Gastrocnemius medialis (tissue), 4 donors: ENCODE data around the gene SOX15. TPM values are rescaled to one million over a fixed set of nuclear protein-coding genes. Genes with fewer than 3 reads are reported as not detected.
"Not testable (repeated sequence)": the region's sequence is repeated elsewhere in the genome, so short reads cannot be mapped to it uniquely, and the experiment has no call there.

Experiments
- ATAC-seq, 2 donors: fragments of 150-250 bp; one replicate each; pipeline ENCODE4 v1.9.1; 2016
- DNase-seq, 2 donors: peaks; one replicate each; pipeline ENCODE4 v3.0.0-alpha.2; 2019
- H3K27ac ChIP-seq, 4 donors: fragments of 200-600 bp; sonication (generic); 1 replicate in 1 of 4; 2 replicates in 3 of 4; pipeline ENCODE4 v1.5.1; 2016 to 2018; ENCODE audit warnings: mild to moderate bottlenecking in 2 of 4, moderate library complexity in 1 of 4
- H3K27me3 ChIP-seq, 3 donors: fragments of 200-600 bp; sonication (generic) in 2 of 3; 1 replicate in 1 of 3; 2 replicates in 2 of 3; pipeline versions ENCODE4 v1.5.1 to v1.6.0; 2016 to 2019; ENCODE audit warnings: mild to moderate bottlenecking in 1 of 3, moderate library complexity in 1 of 3
- H3K36me3 ChIP-seq, 2 donors: fragments of 200-600 bp; sonication (generic) in 1 of 2; one replicate each; pipeline ENCODE4 v1.5.1; 2017 to 2018
- H3K4me1 ChIP-seq, 2 donors: fragments of 200-600 bp; sonication (generic) in 1 of 2; one replicate each; pipeline ENCODE4 v1.5.1; 2016 to 2017; ENCODE audit warnings: mild to moderate bottlenecking in 2 of 2
- H3K4me3 ChIP-seq, 4 donors: fragments of 200-600 bp; sonication (generic) in 3 of 4; 1 replicate in 1 of 4; 2 replicates in 3 of 4; pipeline ENCODE4 v1.5.1; 2016 to 2019; ENCODE audit warnings: mild to moderate bottlenecking in 2 of 4
- H3K9me3 ChIP-seq, 3 donors: fragments of 200-600 bp; sonication (generic) in 2 of 3; 1 replicate in 1 of 3; 2 replicates in 2 of 3; pipeline ENCODE4 v1.5.1; 2016 to 2019
- POLR2A ChIP-seq, 2 donors: fragments of 450-650 bp; IDR thresholded peaks; one replicate each; pipeline ENCODE4 v1.6.1; 2017; ENCODE audit warnings: antibody characterized with exemption in 2 of 2, mild to moderate bottlenecking in 2 of 2, moderate library complexity in 2 of 2
- in situ Hi-C, 4 donors: fragments of 200-750 bp; cut with MboI; loops; one replicate each; pipeline versions ENCODE4 v1.15.0 to v1.8.0; 2017; ENCODE audit warnings: low sequenced_read_pairs in 4 of 4
- intact Hi-C: fragments of 100-400 bp; cut with DNase I; formaldehyde crosslinking; loops from one replicate; pipeline ENCODE4 v1.15.1; 2023; ENCODE audit warnings: low total_unique reads
- total RNA-seq, 4 donors: library from RNA; depleted of rRNA; stranded (reverse); fragments of >200 nt; gene quantifications; one replicate each; pipeline versions ENCODE4 v1.1.0 to v1.2.3, GENCODE V29; 2016
- TF ChIP-seq, protein P1 (sequence below), 5 experiments: fragments of 450-650 bp in 3 of 5; fragments of 200-600 bp in 2 of 5; sonication (generic) in 2 of 5; IDR thresholded peaks in 4 of 5; conservative IDR thresholded peaks in 1 of 5; 1 replicate in 4 of 5; 2 replicates in 1 of 5; pipeline ENCODE4 v1.5.1; 2016 to 2019; ENCODE audit warnings: antibody characterized with exemption in 5 of 5, mild to moderate bottlenecking in 3 of 5, moderate library complexity in 3 of 5

The SOX15 gene
- total RNA-seq, 4 donors from 2014 or later: 0.66 to 1.3 (median 1.1) TPM; not detected in 1

DNA sequence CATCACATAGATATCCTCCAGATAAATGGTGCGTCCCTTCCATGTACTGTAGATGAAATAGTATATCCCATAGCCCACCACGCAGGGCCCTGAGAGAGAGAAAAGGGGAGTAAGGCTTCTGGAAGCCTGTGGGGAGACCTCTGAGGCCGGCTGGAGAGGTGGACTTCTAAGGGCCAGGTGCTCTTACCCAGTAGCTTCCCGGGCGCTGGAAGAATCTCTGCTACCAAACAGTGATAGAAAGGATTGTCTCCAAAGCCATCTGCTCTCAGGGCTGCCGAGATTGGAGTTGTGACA, 37.0 kb upstream of the SOX15 start:
- DNase-seq (no peak), ATAC-seq (no peak)
- H3K9me3 ChIP-seq: no peaks in the 10 kb centered on the region
- TF ChIP-seq POLR2A (IDR thresholded peaks at IDR 0.05): no peak
- TF ChIP-seq, protein P1, sequence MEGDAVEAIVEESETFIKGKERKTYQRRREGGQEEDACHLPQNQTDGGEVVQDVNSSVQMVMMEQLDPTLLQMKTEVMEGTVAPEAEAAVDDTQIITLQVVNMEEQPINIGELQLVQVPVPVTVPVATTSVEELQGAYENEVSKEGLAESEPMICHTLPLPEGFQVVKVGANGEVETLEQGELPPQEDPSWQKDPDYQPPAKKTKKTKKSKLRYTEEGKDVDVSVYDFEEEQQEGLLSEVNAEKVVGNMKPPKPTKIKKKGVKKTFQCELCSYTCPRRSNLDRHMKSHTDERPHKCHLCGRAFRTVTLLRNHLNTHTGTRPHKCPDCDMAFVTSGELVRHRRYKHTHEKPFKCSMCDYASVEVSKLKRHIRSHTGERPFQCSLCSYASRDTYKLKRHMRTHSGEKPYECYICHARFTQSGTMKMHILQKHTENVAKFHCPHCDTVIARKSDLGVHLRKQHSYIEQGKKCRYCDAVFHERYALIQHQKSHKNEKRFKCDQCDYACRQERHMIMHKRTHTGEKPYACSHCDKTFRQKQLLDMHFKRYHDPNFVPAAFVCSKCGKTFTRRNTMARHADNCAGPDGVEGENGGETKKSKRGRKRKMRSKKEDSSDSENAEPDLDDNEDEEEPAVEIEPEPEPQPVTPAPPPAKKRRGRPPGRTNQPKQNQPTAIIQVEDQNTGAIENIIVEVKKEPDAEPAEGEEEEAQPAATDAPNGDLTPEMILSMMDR (IDR thresholded peaks at IDR 0.05 in 4 of 5, conservative IDR thresholded peaks at IDR 0.05 in 1 of 5): no peak
- H3K36me3 ChIP-seq: peaks cover 0 to 9% of the 10 kb centered on the region in 2 donors
- H3K4me1 ChIP-seq: peaks cover 8% of the 10 kb centered on the region in 2 donors
- H3K27me3 ChIP-seq: no peaks in the 10 kb centered on the region
- in situ Hi-C loops: loop anchor here in 3 of 4 donors (5.0 kb wide), 2 partner anchors 55 to 60 kb away; partner anchors contain the start of genes TP53 (in 2 of the 3) and WRAP53 (in 2 of the 3)
- peak overlapping the region; percentile 74 to 90 (median 80) for H3K4me3 ChIP-seq
- intact Hi-C loops: loop anchor here (1.0 to 5.0 kb wide), 3 partner anchors 12 to 205 kb away; partner anchors contain the start of genes KDM6B and WRAP53
- H3K27ac ChIP-seq: peak overlapping the region; percentile 93 to 99 (median 96)

DNA sequence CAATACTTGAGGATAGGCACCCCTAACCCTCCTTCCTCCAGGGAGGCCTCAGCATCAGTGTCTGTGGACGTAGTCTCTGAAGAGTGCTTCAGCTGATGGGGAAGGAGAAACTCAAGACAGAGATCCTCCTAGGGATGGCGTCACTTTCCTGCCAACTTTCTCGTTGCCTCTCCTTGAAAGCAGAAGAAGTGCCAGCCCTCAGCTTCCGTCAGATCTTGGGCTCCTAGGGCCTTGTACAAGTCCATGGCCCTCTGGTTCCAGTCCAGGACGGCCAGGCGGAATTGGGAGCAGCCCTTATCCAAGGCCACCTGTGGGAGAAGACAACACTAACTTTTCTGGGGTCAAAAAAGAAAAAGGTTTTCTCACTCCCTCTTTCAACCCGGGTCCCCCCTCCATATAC, 36.4 kb upstream of the SOX15 start:
- no peaks in the 10 kb centered on the region for H3K27me3 ChIP-seq
- peaks cover 8% of the 10 kb centered on the region in 2 donors for H3K4me1 ChIP-seq
- intact Hi-C loops: loop anchor here (5.0 kb wide), 1 partner anchor 206 kb away; the partner anchor contains the start of gene KDM6B
- H3K4me3 ChIP-seq: peak overlapping the region in 3 of 4 donors; percentile 74 to 90 (median 83)
- TF ChIP-seq POLR2A (IDR thresholded peaks at IDR 0.05): no peak
- TF ChIP-seq, protein P1 (IDR thresholded peaks at IDR 0.05 in 4 of 5, conservative IDR thresholded peaks at IDR 0.05 in 1 of 5): no peak
- H3K9me3 ChIP-seq: no peaks in the 10 kb centered on the region
- in situ Hi-C loops: loop anchor here in 3 of 4 donors (5.0 kb wide), 2 partner anchors 56 to 61 kb away; partner anchors contain the start of genes TP53 (in 2 of the 3) and WRAP53 (in 2 of the 3)
- H3K27ac ChIP-seq: peak overlapping the region; percentile 93 to 99 (median 96)
- DNase-seq (peak in 1 of 2 donors; percentile 37), ATAC-seq (no peak)
- peaks cover 0 to 9% of the 10 kb centered on the region in 2 donors for H3K36me3 ChIP-seq

DNA sequence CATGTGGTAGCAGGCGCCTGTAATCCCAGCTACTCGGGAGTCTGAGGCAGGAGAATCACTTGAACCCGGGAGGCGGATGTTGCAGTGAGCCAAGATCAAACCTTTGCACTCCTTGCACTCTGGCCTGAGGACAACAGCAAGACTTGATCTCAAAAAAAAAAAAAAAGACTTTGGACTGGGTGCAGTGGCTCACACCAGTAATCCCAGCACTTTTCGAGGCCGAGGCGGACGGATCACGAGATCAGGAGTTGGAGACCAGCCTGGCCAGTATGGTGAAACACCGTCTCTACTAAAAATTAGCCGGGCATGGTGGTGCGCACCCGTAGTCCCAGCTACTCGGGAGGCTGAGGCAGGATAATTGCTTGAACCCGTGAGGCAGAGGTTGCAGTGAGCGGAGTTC, 35.9 kb upstream of the SOX15 start:
- in situ Hi-C loops (loop anchor here in 3 of 4 donors (5.0 kb wide), 2 partner anchors 57 to 62 kb away; partner anchors contain the start of genes TP53 (in 2 of the 3) and WRAP53 (in 2 of the 3)), intact Hi-C loops (loop anchor here (5.0 kb wide), 1 partner anchor 207 kb away; the partner anchor contains the start of gene KDM6B)
- H3K4me1 ChIP-seq, ATAC-seq, H3K4me3 ChIP-seq, H3K27me3 ChIP-seq, DNase-seq, H3K36me3 ChIP-seq, H3K9me3 ChIP-seq: not testable (repeated sequence)
- H3K27ac ChIP-seq: peak overlapping the region in 2 of 4 donors; percentile 38 to 99

DNA sequence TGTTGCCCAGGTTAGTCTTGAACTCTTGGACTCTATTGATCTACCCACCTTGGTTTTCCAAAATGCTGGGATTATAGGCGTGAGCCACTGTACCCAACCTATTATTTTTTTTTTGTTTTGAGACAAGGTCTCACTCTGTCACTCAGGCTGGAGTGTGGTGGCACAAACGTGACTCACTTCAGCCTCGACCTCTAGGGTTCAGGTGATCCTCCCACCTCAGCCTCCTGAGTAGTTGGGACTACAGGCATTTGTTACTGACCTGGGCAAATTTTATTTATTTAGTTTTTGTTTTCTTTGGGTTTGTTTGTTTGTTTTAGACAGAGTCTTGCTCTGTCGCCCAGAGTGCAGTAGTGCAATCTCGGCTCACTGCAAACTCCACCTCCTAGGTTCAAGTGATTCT, 33.8 kb upstream of the SOX15 start:
- in situ Hi-C loops: no loop called here
- no peak overlapping the region for H3K27ac ChIP-seq
- TF ChIP-seq, protein P1 (IDR thresholded peaks at IDR 0.05 in 4 of 5, conservative IDR thresholded peaks at IDR 0.05 in 1 of 5): no peak
- TF ChIP-seq POLR2A (IDR thresholded peaks at IDR 0.05): no peak
- no peak for DNase-seq
- H3K27me3 ChIP-seq: no peaks in the 10 kb centered on the region
- no peaks in the 10 kb centered on the region for H3K9me3 ChIP-seq
- peaks cover 0 to 9% of the 10 kb centered on the region in 2 donors for H3K36me3 ChIP-seq
- intact Hi-C loops: no loop called here
- H3K4me3 ChIP-seq: no peak overlapping the region
- peaks cover 8% of the 10 kb centered on the region in 2 donors for H3K4me1 ChIP-seq
- no peak for ATAC-seq

DNA sequence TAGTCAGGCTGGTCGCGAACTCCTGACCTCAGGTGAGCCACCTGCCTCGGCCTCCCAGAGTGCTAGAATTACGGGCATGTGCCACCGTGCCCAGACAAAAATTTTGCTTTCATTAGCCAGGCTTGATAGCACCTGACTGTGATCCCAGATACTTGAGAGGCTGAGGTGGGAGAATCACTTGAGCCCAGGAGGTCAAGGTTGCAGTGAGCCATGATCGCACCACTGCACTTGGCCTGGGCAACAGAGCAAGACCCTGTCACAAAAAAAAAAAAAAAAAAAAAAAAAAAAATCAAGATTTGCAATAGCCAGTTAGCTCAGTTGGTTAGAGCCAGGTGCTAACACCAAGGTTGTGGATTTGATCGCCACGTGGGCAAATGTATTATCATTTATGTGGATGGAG, 30.9 kb upstream of the SOX15 start:
- TF ChIP-seq POLR2A (IDR thresholded peaks at IDR 0.05): no peak
- TF ChIP-seq, protein P1 (IDR thresholded peaks at IDR 0.05 in 4 of 5, conservative IDR thresholded peaks at IDR 0.05 in 1 of 5): no peak
- intact Hi-C loops: no loop called here
- DNase-seq (no peak), ATAC-seq (no peak)
- in situ Hi-C loops: no loop called here
- Histone ChIP-seq H3K27ac (no peak overlapping the region), H3K9me3 (no peaks in the 10 kb centered on the region), H3K27me3 (no peaks in the 10 kb centered on the region), H3K4me1 (no peaks in the 10 kb centered on the region), H3K4me3 (no peak overlapping the region), H3K36me3 (peaks cover 0 to 3% of the 10 kb centered on the region in 2 donors)
